Activated CD4-positive, alpha-beta T cell treated with anti-CD3 and anti-CD28 coated beads, Interleukin-2, amount 10 ng/mL, durations not matched to agents 24 days and 14 days (primary cell): ENCODE measurements around the gene BMP7. TPM values are rescaled to one million over a fixed set of nuclear protein-coding genes. Genes with fewer than 3 reads are reported as not detected.

Source experiments
- total RNA-seq: library from RNA; stranded (reverse); gene quantifications from 2 replicates; pipeline ENCODE4 v1.2.3, GENCODE V29; 2022

The BMP7 gene
- total RNA-seq, 1 donor from 2014 or later = 0.07 TPM

Other genes with a start within 250 kb of the BMP7 start
- gene SPO11, start 63.2 kb upstream of the BMP7 start, total RNA-seq = not detected in 2 replicates
- gene RAE1, start 84.6 kb upstream of the BMP7 start, total RNA-seq = 58.2 and 63.4 TPM in 2 replicates
- 100 and 103 TPM in 2 replicates for gene RBM38, start 124.8 kb upstream of the BMP7 start, total RNA-seq